ENCODE results near the gene FSTL5. TPM values are rescaled to one million over a fixed set of nuclear protein-coding genes. Genes with fewer than 3 reads are reported as not detected.

FSTL5 gene
- total RNA-seq, 1 experiment from 2014 or later: 0.55 TPM

- ChIA-PET POLR2A (no interaction called here), CTCF (no interaction called here)
- Mint-ChIP-seq H3K36me3 (peaks cover 2% of the 10 kb centered on the region; the same call in 1 of the 2 replicates), H3K9me3 (peaks cover 5% of the 10 kb centered on the region), H3K27me3 (ENCODE audit: low read depth) (no peaks in the 10 kb centered on the region; the same call in 1 of the 2 replicates), H3K4me1 (no peaks in the 10 kb centered on the region), H3K4me3 (no peak overlapping the region), H3K27ac (no peak overlapping the region)
- no peak for TF ChIP-seq ZNF671 (CRISPR knock-in tag; IDR thresholded peaks at IDR 0.05)
- TF ChIP-seq, protein P1, sequence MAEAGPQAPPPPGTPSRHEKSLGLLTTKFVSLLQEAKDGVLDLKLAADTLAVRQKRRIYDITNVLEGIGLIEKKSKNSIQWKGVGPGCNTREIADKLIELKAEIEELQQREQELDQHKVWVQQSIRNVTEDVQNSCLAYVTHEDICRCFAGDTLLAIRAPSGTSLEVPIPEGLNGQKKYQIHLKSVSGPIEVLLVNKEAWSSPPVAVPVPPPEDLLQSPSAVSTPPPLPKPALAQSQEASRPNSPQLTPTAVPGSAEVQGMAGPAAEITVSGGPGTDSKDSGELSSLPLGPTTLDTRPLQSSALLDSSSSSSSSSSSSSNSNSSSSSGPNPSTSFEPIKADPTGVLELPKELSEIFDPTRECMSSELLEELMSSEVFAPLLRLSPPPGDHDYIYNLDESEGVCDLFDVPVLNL (CRISPR knock-in tag; IDR thresholded peaks at IDR 0.05; ENCODE audit: borderline replicate concordance, low read depth): no peak
- TF ChIP-seq, protein P2, sequence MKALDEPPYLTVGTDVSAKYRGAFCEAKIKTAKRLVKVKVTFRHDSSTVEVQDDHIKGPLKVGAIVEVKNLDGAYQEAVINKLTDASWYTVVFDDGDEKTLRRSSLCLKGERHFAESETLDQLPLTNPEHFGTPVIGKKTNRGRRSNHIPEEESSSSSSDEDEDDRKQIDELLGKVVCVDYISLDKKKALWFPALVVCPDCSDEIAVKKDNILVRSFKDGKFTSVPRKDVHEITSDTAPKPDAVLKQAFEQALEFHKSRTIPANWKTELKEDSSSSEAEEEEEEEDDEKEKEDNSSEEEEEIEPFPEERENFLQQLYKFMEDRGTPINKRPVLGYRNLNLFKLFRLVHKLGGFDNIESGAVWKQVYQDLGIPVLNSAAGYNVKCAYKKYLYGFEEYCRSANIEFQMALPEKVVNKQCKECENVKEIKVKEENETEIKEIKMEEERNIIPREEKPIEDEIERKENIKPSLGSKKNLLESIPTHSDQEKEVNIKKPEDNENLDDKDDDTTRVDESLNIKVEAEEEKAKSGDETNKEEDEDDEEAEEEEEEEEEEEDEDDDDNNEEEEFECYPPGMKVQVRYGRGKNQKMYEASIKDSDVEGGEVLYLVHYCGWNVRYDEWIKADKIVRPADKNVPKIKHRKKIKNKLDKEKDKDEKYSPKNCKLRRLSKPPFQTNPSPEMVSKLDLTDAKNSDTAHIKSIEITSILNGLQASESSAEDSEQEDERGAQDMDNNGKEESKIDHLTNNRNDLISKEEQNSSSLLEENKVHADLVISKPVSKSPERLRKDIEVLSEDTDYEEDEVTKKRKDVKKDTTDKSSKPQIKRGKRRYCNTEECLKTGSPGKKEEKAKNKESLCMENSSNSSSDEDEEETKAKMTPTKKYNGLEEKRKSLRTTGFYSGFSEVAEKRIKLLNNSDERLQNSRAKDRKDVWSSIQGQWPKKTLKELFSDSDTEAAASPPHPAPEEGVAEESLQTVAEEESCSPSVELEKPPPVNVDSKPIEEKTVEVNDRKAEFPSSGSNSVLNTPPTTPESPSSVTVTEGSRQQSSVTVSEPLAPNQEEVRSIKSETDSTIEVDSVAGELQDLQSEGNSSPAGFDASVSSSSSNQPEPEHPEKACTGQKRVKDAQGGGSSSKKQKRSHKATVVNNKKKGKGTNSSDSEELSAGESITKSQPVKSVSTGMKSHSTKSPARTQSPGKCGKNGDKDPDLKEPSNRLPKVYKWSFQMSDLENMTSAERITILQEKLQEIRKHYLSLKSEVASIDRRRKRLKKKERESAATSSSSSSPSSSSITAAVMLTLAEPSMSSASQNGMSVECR (CRISPR knock-in tag; IDR thresholded peaks at IDR 0.05; ENCODE audit: borderline replicate concordance): no peak
- TF ChIP-seq TEAD4 (CRISPR knock-in tag; IDR thresholded peaks at IDR 0.05): no peak
- no peak for TF ChIP-seq ZNF232 (CRISPR knock-in tag; IDR thresholded peaks at IDR 0.05)
- no peak for ATAC-seq
- no peak for DNase-seq (ENCODE audit: low spot score)
These were observed 616.9 kb downstream of the FSTL5 start for GRCh38 chr4:161546902-161547301.

DNA sequence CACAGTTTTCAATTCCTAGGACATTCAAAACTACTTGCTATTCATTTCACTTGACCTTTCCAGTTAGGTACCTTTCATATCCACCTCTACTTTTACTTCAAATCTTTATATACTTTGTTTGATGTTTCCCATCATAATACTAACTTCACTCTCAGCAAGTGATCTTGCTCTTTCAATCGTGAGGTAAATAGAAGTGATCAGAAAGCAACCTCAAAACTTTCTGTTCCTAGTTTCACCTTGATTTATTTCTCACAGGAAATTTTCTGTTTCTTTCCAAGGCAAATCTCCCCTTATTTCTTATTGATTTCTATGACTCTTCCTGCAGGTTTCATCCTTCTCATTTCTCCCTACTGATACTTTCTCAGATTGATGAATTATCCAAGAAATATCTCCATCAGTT lies 623.5 kb downstream of the FSTL5 start:
- no peaks in the 10 kb centered on the region for H3K36me3 Mint-ChIP-seq
- ChIA-PET POLR2A (no interaction called here), CTCF (no interaction called here)
- H3K4me3 Mint-ChIP-seq: no peak overlapping the region
- H3K27me3 Mint-ChIP-seq (ENCODE audit: low read depth): no peaks in the 10 kb centered on the region
- DNase-seq (ENCODE audit: low spot score) (no peak), ATAC-seq (no peak)
- no peaks in the 10 kb centered on the region for H3K4me1 Mint-ChIP-seq
- H3K27ac Mint-ChIP-seq: no peak overlapping the region
- H3K9me3 Mint-ChIP-seq: peaks cover 12% of the 10 kb centered on the region
- TF ChIP-seq GRHL2 (CRISPR knock-in tag; IDR thresholded peaks at IDR 0.05; ENCODE audit: insufficient replicate concordance, severe bottlenecking) (no peak), CDX4 (CRISPR knock-in tag; IDR thresholded peaks at IDR 0.05; ENCODE audit: borderline replicate concordance) (no peak), ZMAT4 (CRISPR knock-in tag; IDR thresholded peaks at IDR 0.05) (no peak), NR2C2 (CRISPR knock-in tag; IDR thresholded peaks at IDR 0.05) (no peak), ATF6 (CRISPR knock-in tag; IDR thresholded peaks at IDR 0.05) (no peak), FOXP4 (CRISPR knock-in tag; IDR thresholded peaks at IDR 0.05) (no peak), JAZF1 (CRISPR knock-in tag; IDR thresholded peaks at IDR 0.05) (no peak), FOXJ3 (CRISPR knock-in tag; IDR thresholded peaks at IDR 0.05; ENCODE audit: borderline replicate concordance) (no peak), GABPB1 (CRISPR knock-in tag; IDR thresholded peaks at IDR 0.05) (no peak), KAT7 (CRISPR knock-in tag; IDR thresholded peaks at IDR 0.05; ENCODE audit: borderline replicate concordance) (no peak), NR1H2 (CRISPR knock-in tag; IDR thresholded peaks at IDR 0.05) (no peak), ZNF317 (CRISPR knock-in tag; IDR thresholded peaks at IDR 0.05; ENCODE audit: borderline replicate concordance, low read depth) (no peak), ZNF219 (CRISPR knock-in tag; IDR thresholded peaks at IDR 0.05; ENCODE audit: borderline replicate concordance) (no peak)
- TF ChIP-seq, protein P3, sequence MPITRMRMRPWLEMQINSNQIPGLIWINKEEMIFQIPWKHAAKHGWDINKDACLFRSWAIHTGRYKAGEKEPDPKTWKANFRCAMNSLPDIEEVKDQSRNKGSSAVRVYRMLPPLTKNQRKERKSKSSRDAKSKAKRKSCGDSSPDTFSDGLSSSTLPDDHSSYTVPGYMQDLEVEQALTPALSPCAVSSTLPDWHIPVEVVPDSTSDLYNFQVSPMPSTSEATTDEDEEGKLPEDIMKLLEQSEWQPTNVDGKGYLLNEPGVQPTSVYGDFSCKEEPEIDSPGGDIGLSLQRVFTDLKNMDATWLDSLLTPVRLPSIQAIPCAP (CRISPR knock-in tag; IDR thresholded peaks at IDR 0.05): no peak
- TF ChIP-seq, protein P1 (CRISPR knock-in tag; IDR thresholded peaks at IDR 0.05; ENCODE audit: borderline replicate concordance, low read depth): no peak
- TF ChIP-seq, protein P4, sequence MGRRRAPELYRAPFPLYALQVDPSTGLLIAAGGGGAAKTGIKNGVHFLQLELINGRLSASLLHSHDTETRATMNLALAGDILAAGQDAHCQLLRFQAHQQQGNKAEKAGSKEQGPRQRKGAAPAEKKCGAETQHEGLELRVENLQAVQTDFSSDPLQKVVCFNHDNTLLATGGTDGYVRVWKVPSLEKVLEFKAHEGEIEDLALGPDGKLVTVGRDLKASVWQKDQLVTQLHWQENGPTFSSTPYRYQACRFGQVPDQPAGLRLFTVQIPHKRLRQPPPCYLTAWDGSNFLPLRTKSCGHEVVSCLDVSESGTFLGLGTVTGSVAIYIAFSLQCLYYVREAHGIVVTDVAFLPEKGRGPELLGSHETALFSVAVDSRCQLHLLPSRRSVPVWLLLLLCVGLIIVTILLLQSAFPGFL (CRISPR knock-in tag; IDR thresholded peaks at IDR 0.05; ENCODE audit: borderline replicate concordance): no peak
